Transverse colon (tissue), 4 donors: Measurements from ENCODE around the gene CYYR1. TPM values are rescaled to one million over a fixed set of nuclear protein-coding genes. Genes with fewer than 3 reads are reported as not detected.

Experiments
- DNase-seq: peaks from one replicate; pipeline ENCODE4 v3.0.0-alpha.2; 2019
- H3K27ac ChIP-seq, 4 donors: fragments of 200-600 bp; sonication (generic); 2 replicates each; pipeline ENCODE4 v1.5.1; 2016 to 2018; ENCODE audit warnings: inconsistent platforms in 4 of 4
- H3K27me3 ChIP-seq: fragments of 200-600 bp; sonication (generic); 2 replicates; pipeline ENCODE4 v1.5.1; 2017; ENCODE audit warnings: inconsistent platforms
- H3K36me3 ChIP-seq, 4 donors: fragments of 200-600 bp; sonication (generic); 2 replicates each; pipeline ENCODE4 v1.5.1; 2017 to 2019; ENCODE audit warnings: inconsistent platforms in 4 of 4
- H3K4me1 ChIP-seq, 4 donors: fragments of 200-600 bp; sonication (generic); 2 replicates each; pipeline ENCODE4 v1.5.1; 2017 to 2020; ENCODE audit warnings: inconsistent platforms in 4 of 4
- H3K4me3 ChIP-seq, 4 donors: fragments of 200-600 bp; sonication (generic); 1 replicate in 1 of 4; 2 replicates in 3 of 4; pipeline versions ENCODE4 v1.5.1 to v1.6.1; 2017 to 2019; ENCODE audit warnings: inconsistent platforms in 4 of 4
- H3K9me3 ChIP-seq, 2 donors: fragments of 200-600 bp; sonication (generic); 2 replicates each; pipeline ENCODE4 v1.5.1; 2017 to 2019; ENCODE audit warnings: inconsistent platforms in 2 of 2
- EP300 ChIP-seq: sonication (generic); formaldehyde crosslinking; IDR thresholded peaks from one replicate; pipeline ENCODE4 v1.6.1; 2017; ENCODE audit warnings: antibody characterized with exemption, low read depth
- POLR2A ChIP-seq: fragments of 450-650 bp; IDR thresholded peaks from one replicate; pipeline ENCODE4 v1.6.1; 2016; ENCODE audit warnings: antibody characterized with exemption, mild to moderate bottlenecking, moderate library complexity
- POLR2AphosphoS5 ChIP-seq, 3 donors: sonication (generic); formaldehyde crosslinking; IDR thresholded peaks; one replicate each; pipeline ENCODE4 v1.6.1; 2016; ENCODE audit warnings: antibody characterized with exemption in 3 of 3
- WGBS, 2 donors: methylation state at CpG; one replicate each; pipeline ENCODE4 v1.1.5; 2018; ENCODE audit warnings: low coverage in 1 of 2; 5-methylcytosine and 5-hydroxymethylcytosine counted together
- in situ Hi-C, 4 donors: fragments of 200-750 bp; cut with MboI; loops; one replicate each; pipeline versions ENCODE4 v1.15.0 to v1.15.1; 2017; ENCODE audit warnings: low sequenced_read_pairs in 3 of 4, low pct_ligation_motif_present in 1 of 4, low pct_unique_long_range_greater_than_20kb in 1 of 4
- intact Hi-C: fragments of 100-400 bp; cut with DNase I; formaldehyde crosslinking; loops from one replicate; pipeline ENCODE4 v1.15.1; 2023; ENCODE audit warnings: low total_unique reads
- total RNA-seq, 4 donors: library from RNA; depleted of rRNA; stranded (reverse); fragments of >200 nt; gene quantifications; one replicate each; pipeline ENCODE4 v1.1.0, GENCODE V29; 2016
- TF ChIP-seq, protein P1 (sequence below), 5 experiments: fragments of 200-600 bp in 3 of 5; fragments of 450-650 bp in 2 of 5; sonication (generic) in 3 of 5; IDR thresholded peaks; 1 replicate in 2 of 5; 2 replicates in 3 of 5; pipeline ENCODE4 v1.5.1; 2016 to 2017; ENCODE audit warnings: antibody characterized with exemption in 5 of 5, inconsistent platforms in 3 of 5, mild to moderate bottlenecking in 2 of 5, moderate library complexity in 1 of 5

The CYYR1 gene
- total RNA-seq, 4 donors from 2014 or later, result 0.75 to 6.6 (median 3.5) TPM

DNA sequence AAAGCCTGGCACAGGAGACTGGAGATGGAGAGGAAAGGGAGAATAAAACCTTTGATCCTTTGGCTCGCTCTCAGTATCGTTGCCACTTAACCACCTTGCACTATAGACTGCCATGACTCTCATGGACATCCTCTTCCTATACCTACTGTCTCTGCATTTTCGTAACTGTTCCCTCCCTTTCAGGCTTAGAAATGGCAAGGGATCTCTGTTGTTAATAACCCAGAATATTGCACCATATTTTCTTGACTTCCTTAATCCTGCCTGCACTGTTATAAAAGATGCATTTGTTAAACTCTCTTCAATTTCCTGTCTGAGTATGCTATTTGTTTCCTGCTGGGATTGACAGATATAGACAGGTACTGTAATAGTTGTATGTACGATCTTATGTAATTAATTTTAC is 38.6 kb downstream of the CYYR1 start:
- Histone ChIP-seq H3K4me1 (no peaks in the 10 kb centered on the region), H3K27me3 (no peaks in the 10 kb centered on the region), H3K27ac (no peak overlapping the region), H3K36me3 (no peaks in the 10 kb centered on the region), H3K4me3 (no peak overlapping the region), H3K9me3 (no peaks in the 10 kb centered on the region)
- no peak for DNase-seq
- in situ Hi-C loops (no loop called here), intact Hi-C loops (no loop called here)
- no peak for TF ChIP-seq POLR2AphosphoS5 (IDR thresholded peaks at IDR 0.05)
- TF ChIP-seq, protein P1, sequence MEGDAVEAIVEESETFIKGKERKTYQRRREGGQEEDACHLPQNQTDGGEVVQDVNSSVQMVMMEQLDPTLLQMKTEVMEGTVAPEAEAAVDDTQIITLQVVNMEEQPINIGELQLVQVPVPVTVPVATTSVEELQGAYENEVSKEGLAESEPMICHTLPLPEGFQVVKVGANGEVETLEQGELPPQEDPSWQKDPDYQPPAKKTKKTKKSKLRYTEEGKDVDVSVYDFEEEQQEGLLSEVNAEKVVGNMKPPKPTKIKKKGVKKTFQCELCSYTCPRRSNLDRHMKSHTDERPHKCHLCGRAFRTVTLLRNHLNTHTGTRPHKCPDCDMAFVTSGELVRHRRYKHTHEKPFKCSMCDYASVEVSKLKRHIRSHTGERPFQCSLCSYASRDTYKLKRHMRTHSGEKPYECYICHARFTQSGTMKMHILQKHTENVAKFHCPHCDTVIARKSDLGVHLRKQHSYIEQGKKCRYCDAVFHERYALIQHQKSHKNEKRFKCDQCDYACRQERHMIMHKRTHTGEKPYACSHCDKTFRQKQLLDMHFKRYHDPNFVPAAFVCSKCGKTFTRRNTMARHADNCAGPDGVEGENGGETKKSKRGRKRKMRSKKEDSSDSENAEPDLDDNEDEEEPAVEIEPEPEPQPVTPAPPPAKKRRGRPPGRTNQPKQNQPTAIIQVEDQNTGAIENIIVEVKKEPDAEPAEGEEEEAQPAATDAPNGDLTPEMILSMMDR (IDR thresholded peaks at IDR 0.05), result no peak
- TF ChIP-seq POLR2A, result no peak
- no peak for TF ChIP-seq EP300
- 29 to 78% methylated on average over 1 to 4 of the region's 4 CpGs for WGBS, 2 donors

DNA sequence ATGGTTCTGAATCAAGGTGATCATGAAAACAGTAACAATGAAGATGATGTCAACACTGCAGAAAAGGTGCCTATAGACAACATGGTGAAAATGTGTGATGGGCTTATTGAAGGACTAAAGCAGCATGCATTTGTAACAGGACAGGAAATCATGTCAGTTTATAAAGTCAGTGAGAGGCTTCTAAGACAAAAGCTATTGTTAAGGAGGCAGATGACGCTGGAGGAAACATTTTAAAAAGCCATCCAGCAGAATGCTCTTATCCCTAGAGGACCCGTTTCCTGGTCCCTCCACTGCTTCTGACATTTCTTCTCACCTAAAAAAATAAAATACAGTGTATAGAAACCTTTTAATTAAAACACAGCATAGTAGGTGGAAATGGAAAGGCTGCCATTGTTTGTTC is 40.9 kb downstream of the CYYR1 start:
- H3K9me3 ChIP-seq, result no peaks in the 10 kb centered on the region
- H3K4me3 ChIP-seq, result no peak overlapping the region
- WGBS, 2 donors, result 35 to 67% methylated on average over 1 to 2 of the region's 2 CpGs
- intact Hi-C loops, result no loop called here
- no peaks in the 10 kb centered on the region for H3K36me3 ChIP-seq
- no peaks in the 10 kb centered on the region for H3K27me3 ChIP-seq
- in situ Hi-C loops, result no loop called here
- TF ChIP-seq EP300 (no peak), POLR2A (no peak), POLR2AphosphoS5 (IDR thresholded peaks at IDR 0.05) (no peak)
- TF ChIP-seq, protein P1 (IDR thresholded peaks at IDR 0.05), result no peak
- no peaks in the 10 kb centered on the region for H3K4me1 ChIP-seq
- DNase-seq, result no peak
- H3K27ac ChIP-seq, result no peak overlapping the region

DNA sequence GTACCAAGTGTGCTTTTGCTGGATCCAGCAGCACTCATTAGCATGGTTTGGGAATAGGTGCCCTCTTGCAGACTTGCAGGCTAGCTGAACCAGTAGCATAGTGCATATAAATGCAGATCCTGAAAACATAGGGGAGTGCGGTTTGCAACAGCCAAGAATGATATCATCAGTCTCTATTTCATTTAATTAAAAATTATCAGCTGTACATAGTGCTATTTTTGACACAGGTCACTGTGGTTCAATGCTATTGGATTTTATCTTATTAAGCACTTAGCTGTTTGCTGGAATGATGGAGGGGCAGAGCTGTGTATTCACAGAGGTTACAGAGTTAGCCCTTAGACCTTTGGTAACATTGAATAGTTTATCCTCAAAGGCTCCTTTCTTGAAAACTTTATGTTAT is 43.6 kb downstream of the CYYR1 start:
- no peak for DNase-seq
- no peaks in the 10 kb centered on the region for H3K27me3 ChIP-seq
- no peak for TF ChIP-seq EP300
- TF ChIP-seq POLR2AphosphoS5 (IDR thresholded peaks at IDR 0.05), result no peak
- no peak for TF ChIP-seq POLR2A
- TF ChIP-seq, protein P1 (IDR thresholded peaks at IDR 0.05), result no peak
- no peaks in the 10 kb centered on the region for H3K4me1 ChIP-seq
- in situ Hi-C loops (loop anchor here in 1 of 4 donors (10.0 kb wide), 1 partner anchor 55 kb away; no protein-coding TSS in a partner anchor), intact Hi-C loops (no loop called here)
- H3K36me3 ChIP-seq, result no peaks in the 10 kb centered on the region
- H3K9me3 ChIP-seq, result no peaks in the 10 kb centered on the region
- no peak overlapping the region for H3K4me3 ChIP-seq
- 79 to 88% methylated on average over 1 of the region's 1 CpG for WGBS, 2 donors
- no peak overlapping the region for H3K27ac ChIP-seq

DNA sequence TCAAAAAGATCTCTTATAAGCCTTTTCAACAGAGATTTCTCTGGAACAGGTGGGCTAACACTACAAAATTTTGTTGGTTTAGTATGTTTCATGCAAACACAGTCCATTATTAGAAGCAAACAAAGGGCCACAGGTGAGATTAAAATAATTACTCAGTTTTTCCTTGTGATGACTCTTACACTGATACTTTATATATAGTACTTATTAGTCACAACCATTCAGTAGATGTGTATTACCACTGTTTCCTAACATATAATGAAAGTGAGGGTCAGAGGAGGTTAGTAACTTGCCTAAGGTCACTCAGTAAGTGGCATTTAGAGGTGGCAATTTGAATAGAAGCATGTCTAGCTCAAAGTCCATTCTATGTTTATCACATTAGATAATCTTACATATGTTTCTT is 44.2 kb downstream of the CYYR1 start:
- H3K36me3 ChIP-seq, result no peaks in the 10 kb centered on the region
- no peaks in the 10 kb centered on the region for H3K4me1 ChIP-seq
- intact Hi-C loops (no loop called here), in situ Hi-C loops (loop anchor here in 1 of 4 donors (10.0 kb wide), 1 partner anchor 54 kb away; no protein-coding TSS in a partner anchor)
- no peak overlapping the region for H3K4me3 ChIP-seq
- no peaks in the 10 kb centered on the region for H3K27me3 ChIP-seq
- H3K9me3 ChIP-seq, result no peaks in the 10 kb centered on the region
- no peak overlapping the region for H3K27ac ChIP-seq
- TF ChIP-seq, protein P1 (IDR thresholded peaks at IDR 0.05), result no peak
- no peak for TF ChIP-seq POLR2A
- TF ChIP-seq EP300, result no peak
- no peak for TF ChIP-seq POLR2AphosphoS5 (IDR thresholded peaks at IDR 0.05)
- DNase-seq, result no peak
